ENCODE measurements around the gene PGA4. TPM values are rescaled to one million over a fixed set of nuclear protein-coding genes. Genes with fewer than 3 reads are reported as not detected.
"Not testable (repeated sequence)": the region's sequence is repeated elsewhere in the genome, so short reads cannot be mapped to it uniquely, and the experiment has no call there.

Gene PGA4
- total RNA-seq, 3 donors from 2014 or later = 1.8 to 8.9 TPM; not detected in 1

- Histone ChIP-seq H3K27ac (no peak overlapping the region), H3K36me3 (no peaks in the 10 kb centered on the region), H3K9me3 (no peaks in the 10 kb centered on the region), H3K4me3 (no peak overlapping the region), H3K27me3 (no peaks in the 10 kb centered on the region), H3K4me1 (no peaks in the 10 kb centered on the region)
- TF ChIP-seq POLR2A (IDR thresholded peaks at IDR 0.05) (no peak), POLR2AphosphoS5 (IDR thresholded peaks at IDR 0.05) (no peak)
- TF ChIP-seq, protein P1, sequence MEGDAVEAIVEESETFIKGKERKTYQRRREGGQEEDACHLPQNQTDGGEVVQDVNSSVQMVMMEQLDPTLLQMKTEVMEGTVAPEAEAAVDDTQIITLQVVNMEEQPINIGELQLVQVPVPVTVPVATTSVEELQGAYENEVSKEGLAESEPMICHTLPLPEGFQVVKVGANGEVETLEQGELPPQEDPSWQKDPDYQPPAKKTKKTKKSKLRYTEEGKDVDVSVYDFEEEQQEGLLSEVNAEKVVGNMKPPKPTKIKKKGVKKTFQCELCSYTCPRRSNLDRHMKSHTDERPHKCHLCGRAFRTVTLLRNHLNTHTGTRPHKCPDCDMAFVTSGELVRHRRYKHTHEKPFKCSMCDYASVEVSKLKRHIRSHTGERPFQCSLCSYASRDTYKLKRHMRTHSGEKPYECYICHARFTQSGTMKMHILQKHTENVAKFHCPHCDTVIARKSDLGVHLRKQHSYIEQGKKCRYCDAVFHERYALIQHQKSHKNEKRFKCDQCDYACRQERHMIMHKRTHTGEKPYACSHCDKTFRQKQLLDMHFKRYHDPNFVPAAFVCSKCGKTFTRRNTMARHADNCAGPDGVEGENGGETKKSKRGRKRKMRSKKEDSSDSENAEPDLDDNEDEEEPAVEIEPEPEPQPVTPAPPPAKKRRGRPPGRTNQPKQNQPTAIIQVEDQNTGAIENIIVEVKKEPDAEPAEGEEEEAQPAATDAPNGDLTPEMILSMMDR (IDR thresholded peaks at IDR 0.05) = no peak
- intact Hi-C loops (cut with DNase I; ENCODE audit: low total_unique reads) = no loop called here
- DNase-seq (ENCODE audit: low spot score in 2 of 2) = no peak
Observed at GRCh38 chr11:61176446-61176845, 45.7 kb upstream of the PGA4 start.

GRCh38 chr11:61180205-61180604 lies 41.9 kb upstream of the PGA4 start:
- intact Hi-C loops (cut with DNase I; ENCODE audit: low total_unique reads); H3K9me3 ChIP-seq; H3K4me1 ChIP-seq; H3K4me3 ChIP-seq; H3K27ac ChIP-seq; H3K36me3 ChIP-seq; H3K27me3 ChIP-seq; DNase-seq (ENCODE audit: low spot score in 2 of 2): not testable (repeated sequence)

GRCh38 chr11:61181489-61181888 lies 40.7 kb upstream of the PGA4 start:
- intact Hi-C loops (cut with DNase I; ENCODE audit: low total_unique reads) = no loop called here
- DNase-seq (ENCODE audit: low spot score in 2 of 2) = no peak
- Histone ChIP-seq H3K9me3 (no peaks in the 10 kb centered on the region), H3K27me3 (no peaks in the 10 kb centered on the region), H3K36me3 (no peaks in the 10 kb centered on the region), H3K4me1 (no peaks in the 10 kb centered on the region), H3K4me3 (no peak overlapping the region), H3K27ac (no peak overlapping the region)
- TF ChIP-seq, protein P1 (IDR thresholded peaks at IDR 0.05) = no peak
- TF ChIP-seq POLR2AphosphoS5 (IDR thresholded peaks at IDR 0.05) = no peak
- TF ChIP-seq POLR2A (IDR thresholded peaks at IDR 0.05) = no peak

GRCh38 chr11:61183645-61184044 lies 38.5 kb upstream of the PGA4 start:
- H3K36me3 ChIP-seq = no peaks in the 10 kb centered on the region
- intact Hi-C loops (cut with DNase I; ENCODE audit: low total_unique reads) = no loop called here
- no peak for DNase-seq (ENCODE audit: low spot score in 2 of 2)
- H3K9me3 ChIP-seq = no peaks in the 10 kb centered on the region
- no peaks in the 10 kb centered on the region for H3K4me1 ChIP-seq
- H3K27ac ChIP-seq = no peak overlapping the region
- TF ChIP-seq, protein P1 (IDR thresholded peaks at IDR 0.05) = no peak
- TF ChIP-seq POLR2A (IDR thresholded peaks at IDR 0.05) (no peak), POLR2AphosphoS5 (IDR thresholded peaks at IDR 0.05) (no peak)
- H3K4me3 ChIP-seq = no peak overlapping the region
- H3K27me3 ChIP-seq = no peaks in the 10 kb centered on the region

DNA sequence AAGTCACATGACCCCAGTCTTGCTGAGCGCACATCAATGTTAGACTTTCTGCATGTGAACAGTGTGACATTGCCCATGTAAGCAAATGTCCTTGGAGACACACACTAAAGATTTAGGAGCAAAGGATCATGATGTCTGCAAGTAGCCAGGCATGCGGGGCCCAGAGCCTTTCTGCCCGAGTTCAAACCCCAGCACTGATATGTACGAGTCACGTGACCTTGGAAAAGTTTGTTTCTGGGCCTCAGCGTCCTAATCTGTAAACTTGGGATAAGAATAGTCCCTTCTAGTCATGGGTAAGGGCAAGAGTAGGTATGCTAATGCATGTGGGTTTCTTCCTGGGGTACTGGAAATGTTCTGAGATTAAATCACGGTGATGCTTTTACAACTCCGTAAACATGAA lies 35.6 kb upstream of the PGA4 start:
- Histone ChIP-seq H3K4me3 (no peak overlapping the region), H3K4me1 (no peaks in the 10 kb centered on the region), H3K9me3 (no peaks in the 10 kb centered on the region), H3K27me3 (no peaks in the 10 kb centered on the region), H3K36me3 (no peaks in the 10 kb centered on the region), H3K27ac (no peak overlapping the region)
- intact Hi-C loops (cut with DNase I; ENCODE audit: low total_unique reads) = no loop called here
- DNase-seq (ENCODE audit: low spot score in 2 of 2) = no peak
- TF ChIP-seq POLR2A (IDR thresholded peaks at IDR 0.05) (no peak), POLR2AphosphoS5 (IDR thresholded peaks at IDR 0.05) (no peak)
- TF ChIP-seq, protein P1 (IDR thresholded peaks at IDR 0.05) = no peak

- no peak overlapping the region for H3K4me3 ChIP-seq
- H3K27ac ChIP-seq = no peak overlapping the region
- H3K27me3 ChIP-seq = no peaks in the 10 kb centered on the region
- H3K4me1 ChIP-seq = no peaks in the 10 kb centered on the region
- DNase-seq (ENCODE audit: low spot score in 2 of 2) = peak in 1 of 2 donors; percentile 30
- H3K36me3 ChIP-seq = no peaks in the 10 kb centered on the region
- TF ChIP-seq POLR2A (IDR thresholded peaks at IDR 0.05) = no peak
- TF ChIP-seq POLR2AphosphoS5 (IDR thresholded peaks at IDR 0.05) = no peak
- TF ChIP-seq, protein P1 (IDR thresholded peaks at IDR 0.05) = peak; percentile 77 to 86 (median 82)
- intact Hi-C loops (cut with DNase I; ENCODE audit: low total_unique reads) = no loop called here
- H3K9me3 ChIP-seq = no peaks in the 10 kb centered on the region
Observed at GRCh38 chr11:61187505-61188130, 34.5 kb upstream of the PGA4 start.
